HEK293 (cell line): Measurements from ENCODE around the gene ADGRB3.

Experiments
- CTCF ChIA-PET: fragments of 350-600 bp; formaldehyde crosslinking; extraction: SDS; loops from one replicate; lab custom pipeline; 2021; ENCODE audit warnings: antibody characterized with exemption; lab: Yijun Ruan, JAX
- POLR2A ChIA-PET: fragments of 300-600 bp; formaldehyde crosslinking; extraction: SDS; loops from one replicate; lab custom pipeline; 2020; ENCODE audit warnings: antibody characterized with exemption, inconsistent platforms; lab: Yijun Ruan, JAX
- H3K27ac ChIP-seq: fragments of 200-500 bp; sonication (Bioruptor generic); 2 replicates; pipeline ENCODE4 v1.5.1; 2014; ENCODE audit warnings: low read depth, low read length, control low read depth, inconsistent platforms; ENCODE audit errors: extremely low read depth
- H3K36me3 ChIP-seq, 2 experiments: fragments of 200-500 bp in 1 of 2; sonication (Bioruptor generic) in 1 of 2; 1 replicate in 1 of 2; 2 replicates in 1 of 2; pipeline ENCODE4 v1.5.1; 2014 to 2017; ENCODE audit warnings: inconsistent platforms in 2 of 2, low read length in 2 of 2; ENCODE audit not compliant: control insufficient read depth in 2 of 2, insufficient read depth in 1 of 2
- H3K4me1 ChIP-seq: fragments of 200-500 bp; sonication (Bioruptor generic); 2 replicates; pipeline ENCODE4 v1.5.1; 2014; ENCODE audit warnings: mild to moderate bottlenecking, low read length, inconsistent platforms; ENCODE audit not compliant: control insufficient read depth, insufficient read depth
- H3K4me3 ChIP-seq: 2 replicates; pipeline ENCODE4 v1.5.1; 2011; ENCODE audit warnings: low read depth, mild to moderate bottlenecking, control low read depth, low read length, moderate library complexity
- H3K9me3 ChIP-seq: fragments of 200-500 bp; sonication (Bioruptor generic); 2 replicates; pipeline ENCODE4 v1.5.1; 2014; ENCODE audit warnings: low read depth, low read length, inconsistent platforms; ENCODE audit not compliant: control insufficient read depth, insufficient read depth
- GLIS2 ChIP-seq: fragments of 450-650 bp; formaldehyde crosslinking; IDR thresholded peaks from 2 replicates; pipeline ENCODE4 v1.5.1; 2016; ENCODE audit warnings: missing biosample characterization, missing genetic modification characterization
- KLF1 ChIP-seq: fragments of 450-650 bp; formaldehyde crosslinking; IDR thresholded peaks from 2 replicates; pipeline ENCODE4 v1.5.1; 2016; ENCODE audit warnings: missing biosample characterization, missing genetic modification characterization
- SCRT1 ChIP-seq: fragments of 450-650 bp; formaldehyde crosslinking; IDR thresholded peaks from 2 replicates; pipeline ENCODE4 v1.5.1; 2016; ENCODE audit warnings: missing biosample characterization, missing genetic modification characterization, borderline replicate concordance
- SP7 ChIP-seq: fragments of 450-650 bp; formaldehyde crosslinking; IDR thresholded peaks from 2 replicates; pipeline ENCODE4 v1.5.1; 2016; ENCODE audit warnings: missing biosample characterization, missing genetic modification characterization
- ZNF239 ChIP-seq: fragments of 450-650 bp; formaldehyde crosslinking; IDR thresholded peaks from 2 replicates; pipeline ENCODE4 v1.5.1; 2016; ENCODE audit warnings: missing biosample characterization, missing genetic modification characterization
- ZNF292 ChIP-seq: fragments of 450-650 bp; formaldehyde crosslinking; IDR thresholded peaks from 2 replicates; pipeline ENCODE4 v1.5.1; 2016; ENCODE audit warnings: low read depth, missing biosample characterization, missing genetic modification characterization, borderline replicate concordance
- ZNF350 ChIP-seq: fragments of 450-650 bp; formaldehyde crosslinking; IDR thresholded peaks from 2 replicates; pipeline ENCODE4 v1.5.0; 2017; ENCODE audit warnings: missing biosample characterization, mild to moderate bottlenecking, missing genetic modification characterization
- ZNF362 ChIP-seq: fragments of 450-650 bp; formaldehyde crosslinking; IDR thresholded peaks from 2 replicates; pipeline ENCODE4 v1.5.1; 2016; ENCODE audit warnings: missing biosample characterization, missing genetic modification characterization
- ZNF391 ChIP-seq: fragments of 450-650 bp; formaldehyde crosslinking; IDR thresholded peaks from 2 replicates; pipeline ENCODE4 v1.5.1; 2016; ENCODE audit warnings: low read depth, missing biosample characterization, missing genetic modification characterization, borderline replicate concordance
- ZNF394 ChIP-seq: fragments of 450-650 bp; formaldehyde crosslinking; IDR thresholded peaks from 2 replicates; pipeline ENCODE4 v1.5.1; 2016; ENCODE audit warnings: missing biosample characterization, missing genetic modification characterization, mild to moderate bottlenecking, moderate library complexity, borderline replicate concordance
- ZNF555 ChIP-seq: fragments of 450-650 bp; formaldehyde crosslinking; conservative IDR thresholded peaks from 2 replicates; pipeline ENCODE4 v1.5.1; 2017; ENCODE audit warnings: missing biosample characterization, mild to moderate bottlenecking, missing genetic modification characterization, inconsistent platforms
- ZNF561 ChIP-seq: fragments of 450-650 bp; IDR thresholded peaks from 2 replicates; pipeline ENCODE4 v1.5.1; 2018; ENCODE audit warnings: missing biosample characterization, missing genetic modification characterization, borderline replicate concordance
- ZNF621 ChIP-seq: fragments of 450-650 bp; formaldehyde crosslinking; IDR thresholded peaks from 2 replicates; pipeline ENCODE4 v1.5.1; 2017; ENCODE audit warnings: missing biosample characterization, missing genetic modification characterization
- ZNF639 ChIP-seq: fragments of 450-650 bp; formaldehyde crosslinking; IDR thresholded peaks from 2 replicates; pipeline ENCODE4 v1.5.1; 2016; ENCODE audit warnings: missing biosample characterization, missing genetic modification characterization
- ZNF660 ChIP-seq: fragments of 450-650 bp; IDR thresholded peaks from 2 replicates; pipeline ENCODE4 v1.5.1; 2018; ENCODE audit warnings: missing biosample characterization, mild to moderate bottlenecking, missing genetic modification characterization
- ZSCAN16 ChIP-seq: fragments of 450-650 bp; formaldehyde crosslinking; IDR thresholded peaks from 2 replicates; pipeline ENCODE4 v1.5.1; 2016; ENCODE audit warnings: missing biosample characterization, missing genetic modification characterization
- ZXDB ChIP-seq: fragments of 450-650 bp; formaldehyde crosslinking; IDR thresholded peaks from 2 replicates; pipeline ENCODE4 v1.5.1; 2016; ENCODE audit warnings: missing biosample characterization, missing genetic modification characterization
- TF ChIP-seq, protein P1 (sequence below): fragments of 450-650 bp; formaldehyde crosslinking; IDR thresholded peaks from 2 replicates; pipeline ENCODE4 v1.5.1; 2016; ENCODE audit warnings: missing biosample characterization, missing genetic modification characterization, borderline replicate concordance
- TF ChIP-seq, protein P2 (sequence below): fragments of 450-650 bp; formaldehyde crosslinking; IDR thresholded peaks from 2 replicates; pipeline ENCODE4 v1.5.1; 2016; ENCODE audit warnings: missing biosample characterization, missing genetic modification characterization
- TF ChIP-seq, protein P3 (sequence below): fragments of 450-650 bp; formaldehyde crosslinking; IDR thresholded peaks from 2 replicates; pipeline ENCODE4; 2016; ENCODE audit warnings: missing biosample characterization, missing genetic modification characterization
- TF ChIP-seq, protein P4 (sequence below): fragments of 450-650 bp; formaldehyde crosslinking; IDR thresholded peaks from 2 replicates; pipeline ENCODE4 v1.5.1; 2017; ENCODE audit warnings: missing biosample characterization, missing genetic modification characterization

Gene ADGRB3

GRCh38 chr6:69305456-69305855 lies 670.4 kb downstream of the ADGRB3 start:
- CTCF ChIA-PET = interaction anchor here (0.5 kb wide), 1 partner anchor 22 kb away, joined by 3 read pairs; no protein-coding TSS in a partner anchor
- H3K36me3 ChIP-seq = no peaks in the 10 kb centered on the region
- TF ChIP-seq ZXDB = no peak
- TF ChIP-seq, all 188 proteins: peak for 0
- no peaks in the 10 kb centered on the region for H3K4me1 ChIP-seq
- POLR2A ChIA-PET = no interaction called here
- no peak overlapping the region for H3K27ac ChIP-seq
- no peaks in the 10 kb centered on the region for H3K9me3 ChIP-seq
- H3K4me3 ChIP-seq = no peak overlapping the region

GRCh38 chr6:69308584-69308983 lies 673.5 kb downstream of the ADGRB3 start:
- Histone ChIP-seq H3K4me1 (no peaks in the 10 kb centered on the region), H3K9me3 (no peaks in the 10 kb centered on the region; the same call in 1 of the 2 replicates), H3K4me3 (no peak overlapping the region), H3K27ac (no peak overlapping the region), H3K36me3 (no peaks in the 10 kb centered on the region)
- no peak for TF ChIP-seq SP7 (tag by site-specific recombination)
- no peak for TF ChIP-seq ZNF621 (tag by site-specific recombination)
- no peak for TF ChIP-seq GLIS2 (tag by site-specific recombination)
- TF ChIP-seq ZNF660 (tag by site-specific recombination) = no peak
- TF ChIP-seq ZNF391 (tag by site-specific recombination) = no peak
- TF ChIP-seq, protein P1, sequence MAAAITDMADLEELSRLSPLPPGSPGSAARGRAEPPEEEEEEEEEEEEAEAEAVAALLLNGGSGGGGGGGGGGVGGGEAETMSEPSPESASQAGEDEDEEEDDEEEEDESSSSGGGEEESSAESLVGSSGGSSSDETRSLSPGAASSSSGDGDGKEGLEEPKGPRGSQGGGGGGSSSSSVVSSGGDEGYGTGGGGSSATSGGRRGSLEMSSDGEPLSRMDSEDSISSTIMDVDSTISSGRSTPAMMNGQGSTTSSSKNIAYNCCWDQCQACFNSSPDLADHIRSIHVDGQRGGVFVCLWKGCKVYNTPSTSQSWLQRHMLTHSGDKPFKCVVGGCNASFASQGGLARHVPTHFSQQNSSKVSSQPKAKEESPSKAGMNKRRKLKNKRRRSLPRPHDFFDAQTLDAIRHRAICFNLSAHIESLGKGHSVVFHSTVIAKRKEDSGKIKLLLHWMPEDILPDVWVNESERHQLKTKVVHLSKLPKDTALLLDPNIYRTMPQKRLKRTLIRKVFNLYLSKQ (tag by site-specific recombination) = no peak
- no peak for TF ChIP-seq ZNF555 (tag by site-specific recombination)
- POLR2A ChIA-PET = no interaction called here
- CTCF ChIA-PET = interaction anchor here (0.7 to 1.0 kb wide), 2 partner anchors 12 to 21 kb away, joined by 3 read pairs; no protein-coding TSS in a partner anchor

- H3K36me3 ChIP-seq = no peaks in the 10 kb centered on the region
- no peaks in the 10 kb centered on the region for H3K4me1 ChIP-seq
- TF ChIP-seq SCRT1 (tag by site-specific recombination) (no peak), ZNF239 (no peak), ZNF292 (tag by site-specific recombination) (no peak), KLF1 (no peak), ZNF350 (tag by site-specific recombination) (no peak), ZNF639 (tag by site-specific recombination) (no peak), ZNF561 (tag by site-specific recombination) (no peak), ZNF362 (tag by site-specific recombination) (no peak), ZNF394 (no peak), ZSCAN16 (no peak)
- TF ChIP-seq, protein P2, sequence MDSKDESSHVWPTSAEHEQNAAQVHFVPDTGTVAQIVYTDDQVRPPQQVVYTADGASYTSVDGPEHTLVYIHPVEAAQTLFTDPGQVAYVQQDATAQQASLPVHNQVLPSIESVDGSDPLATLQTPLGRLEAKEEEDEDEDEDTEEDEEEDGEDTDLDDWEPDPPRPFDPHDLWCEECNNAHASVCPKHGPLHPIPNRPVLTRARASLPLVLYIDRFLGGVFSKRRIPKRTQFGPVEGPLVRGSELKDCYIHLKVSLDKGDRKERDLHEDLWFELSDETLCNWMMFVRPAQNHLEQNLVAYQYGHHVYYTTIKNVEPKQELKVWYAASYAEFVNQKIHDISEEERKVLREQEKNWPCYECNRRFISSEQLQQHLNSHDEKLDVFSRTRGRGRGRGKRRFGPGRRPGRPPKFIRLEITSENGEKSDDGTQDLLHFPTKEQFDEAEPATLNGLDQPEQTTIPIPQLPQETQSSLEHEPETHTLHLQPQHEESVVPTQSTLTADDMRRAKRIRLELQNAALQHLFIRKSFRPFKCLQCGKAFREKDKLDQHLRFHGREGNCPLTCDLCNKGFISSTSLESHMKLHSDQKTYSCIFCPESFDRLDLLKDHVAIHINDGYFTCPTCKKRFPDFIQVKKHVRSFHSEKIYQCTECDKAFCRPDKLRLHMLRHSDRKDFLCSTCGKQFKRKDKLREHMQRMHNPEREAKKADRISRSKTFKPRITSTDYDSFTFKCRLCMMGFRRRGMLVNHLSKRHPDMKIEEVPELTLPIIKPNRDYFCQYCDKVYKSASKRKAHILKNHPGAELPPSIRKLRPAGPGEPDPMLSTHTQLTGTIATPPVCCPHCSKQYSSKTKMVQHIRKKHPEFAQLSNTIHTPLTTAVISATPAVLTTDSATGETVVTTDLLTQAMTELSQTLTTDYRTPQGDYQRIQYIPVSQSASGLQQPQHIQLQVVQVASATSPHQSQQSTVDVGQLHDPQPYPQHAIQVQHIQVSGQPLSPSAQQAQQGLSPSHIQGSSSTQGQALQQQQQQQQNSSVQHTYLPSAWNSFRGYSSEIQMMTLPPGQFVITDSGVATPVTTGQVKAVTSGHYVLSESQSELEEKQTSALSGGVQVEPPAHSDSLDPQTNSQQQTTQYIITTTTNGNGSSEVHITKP = no peak
- TF ChIP-seq, protein P3, sequence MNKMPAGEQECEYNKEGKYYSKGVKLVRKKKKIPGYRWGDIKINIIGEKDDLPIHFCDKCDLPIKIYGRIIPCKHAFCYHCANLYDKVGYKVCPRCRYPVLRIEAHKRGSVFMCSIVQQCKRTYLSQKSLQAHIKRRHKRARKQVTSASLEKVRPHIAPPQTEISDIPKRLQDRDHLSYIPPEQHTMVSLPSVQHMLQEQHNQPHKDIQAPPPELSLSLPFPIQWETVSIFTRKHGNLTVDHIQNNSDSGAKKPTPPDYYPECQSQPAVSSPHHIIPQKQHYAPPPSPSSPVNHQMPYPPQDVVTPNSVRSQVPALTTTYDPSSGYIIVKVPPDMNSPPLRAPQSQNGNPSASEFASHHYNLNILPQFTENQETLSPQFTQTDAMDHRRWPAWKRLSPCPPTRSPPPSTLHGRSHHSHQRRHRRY (tag by site-specific recombination) = no peak
- TF ChIP-seq, protein P4, sequence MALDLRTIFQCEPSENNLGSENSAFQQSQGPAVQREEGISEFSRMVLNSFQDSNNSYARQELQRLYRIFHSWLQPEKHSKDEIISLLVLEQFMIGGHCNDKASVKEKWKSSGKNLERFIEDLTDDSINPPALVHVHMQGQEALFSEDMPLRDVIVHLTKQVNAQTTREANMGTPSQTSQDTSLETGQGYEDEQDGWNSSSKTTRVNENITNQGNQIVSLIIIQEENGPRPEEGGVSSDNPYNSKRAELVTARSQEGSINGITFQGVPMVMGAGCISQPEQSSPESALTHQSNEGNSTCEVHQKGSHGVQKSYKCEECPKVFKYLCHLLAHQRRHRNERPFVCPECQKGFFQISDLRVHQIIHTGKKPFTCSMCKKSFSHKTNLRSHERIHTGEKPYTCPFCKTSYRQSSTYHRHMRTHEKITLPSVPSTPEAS (tag by site-specific recombination) = no peak
- no peak overlapping the region for H3K27ac ChIP-seq
- H3K4me3 ChIP-seq = no peak overlapping the region
- ChIA-PET CTCF (no interaction called here), POLR2A (no interaction called here)
- no peaks in the 10 kb centered on the region; the same call in 1 of the 2 replicates for H3K9me3 ChIP-seq
Measured at GRCh38 chr6:69311888-69312287, 676.8 kb downstream of the ADGRB3 start.
